Renal pelvis (tissue), 12 donors: ENCODE measurements around the gene PNPLA1. TPM values are rescaled to one million over a fixed set of nuclear protein-coding genes. Genes with fewer than 3 reads are reported as not detected.

Experiments
- DNase-seq: peaks from one replicate; pipeline ENCODE4 v3.0.0-alpha.2; 2013
- long read RNA-seq, 16 experiments: transcript quantifications; one replicate each; lab custom pipeline, GENCODE V29; 2026
- polyA plus RNA-seq, 3 donors: library from polyadenylated mRNA; unstranded; fragments of 120-200 nt; gene quantifications; one replicate each; pipeline ENCODE4 v1.2.1, GENCODE V29; 2013; ENCODE audit not compliant: insufficient read length in 3 of 3

Gene PNPLA1, protein sequence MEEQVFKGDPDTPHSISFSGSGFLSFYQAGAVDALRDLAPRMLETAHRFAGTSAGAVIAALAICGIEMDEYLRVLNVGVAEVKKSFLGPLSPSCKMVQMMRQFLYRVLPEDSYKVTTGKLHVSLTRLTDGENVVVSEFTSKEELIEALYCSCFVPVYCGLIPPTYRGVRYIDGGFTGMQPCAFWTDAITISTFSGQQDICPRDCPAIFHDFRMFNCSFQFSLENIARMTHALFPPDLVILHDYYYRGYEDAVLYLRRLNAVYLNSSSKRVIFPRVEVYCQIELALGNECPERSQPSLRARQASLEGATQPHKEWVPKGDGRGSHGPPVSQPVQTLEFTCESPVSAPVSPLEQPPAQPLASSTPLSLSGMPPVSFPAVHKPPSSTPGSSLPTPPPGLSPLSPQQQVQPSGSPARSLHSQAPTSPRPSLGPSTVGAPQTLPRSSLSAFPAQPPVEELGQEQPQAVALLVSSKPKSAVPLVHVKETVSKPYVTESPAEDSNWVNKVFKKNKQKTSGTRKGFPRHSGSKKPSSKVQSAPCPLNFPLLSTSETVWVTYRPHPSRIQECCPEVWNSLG
- polyA plus RNA-seq: 1 to 10 TPM; 1.7 to 3.0 (median 2.5) TPM
- long read RNA-seq, donor 1: 0 reads
- long read RNA-seq, donor 2: 0 reads
- long read RNA-seq, donor 3: 0 reads
- long read RNA-seq, donor 4: 0 reads
- long read RNA-seq, donor 5: 0 reads
- long read RNA-seq, donor 6: 0 reads
- long read RNA-seq, donor 7: 0 reads
- long read RNA-seq, donor 8: 0 reads
- long read RNA-seq, donor 9: 0 reads
- long read RNA-seq, donor 10: 0 reads
- long read RNA-seq, donor 11: 0 reads
- long read RNA-seq, donor 12: 0 reads
- long read RNA-seq, donor 13: 0 reads
- long read RNA-seq, donor 14, partial matches to known transcripts: 0 of 1 reads
- long read RNA-seq, donor 14, other reads (novel, unspliced or antisense): 0 of 1 reads
- long read RNA-seq, donor 15, partial matches to known transcripts: 0 of 1 reads
- long read RNA-seq, donor 15, other reads (novel, unspliced or antisense): 0 of 1 reads
- long read RNA-seq, donor 16: 0 reads

DNA sequence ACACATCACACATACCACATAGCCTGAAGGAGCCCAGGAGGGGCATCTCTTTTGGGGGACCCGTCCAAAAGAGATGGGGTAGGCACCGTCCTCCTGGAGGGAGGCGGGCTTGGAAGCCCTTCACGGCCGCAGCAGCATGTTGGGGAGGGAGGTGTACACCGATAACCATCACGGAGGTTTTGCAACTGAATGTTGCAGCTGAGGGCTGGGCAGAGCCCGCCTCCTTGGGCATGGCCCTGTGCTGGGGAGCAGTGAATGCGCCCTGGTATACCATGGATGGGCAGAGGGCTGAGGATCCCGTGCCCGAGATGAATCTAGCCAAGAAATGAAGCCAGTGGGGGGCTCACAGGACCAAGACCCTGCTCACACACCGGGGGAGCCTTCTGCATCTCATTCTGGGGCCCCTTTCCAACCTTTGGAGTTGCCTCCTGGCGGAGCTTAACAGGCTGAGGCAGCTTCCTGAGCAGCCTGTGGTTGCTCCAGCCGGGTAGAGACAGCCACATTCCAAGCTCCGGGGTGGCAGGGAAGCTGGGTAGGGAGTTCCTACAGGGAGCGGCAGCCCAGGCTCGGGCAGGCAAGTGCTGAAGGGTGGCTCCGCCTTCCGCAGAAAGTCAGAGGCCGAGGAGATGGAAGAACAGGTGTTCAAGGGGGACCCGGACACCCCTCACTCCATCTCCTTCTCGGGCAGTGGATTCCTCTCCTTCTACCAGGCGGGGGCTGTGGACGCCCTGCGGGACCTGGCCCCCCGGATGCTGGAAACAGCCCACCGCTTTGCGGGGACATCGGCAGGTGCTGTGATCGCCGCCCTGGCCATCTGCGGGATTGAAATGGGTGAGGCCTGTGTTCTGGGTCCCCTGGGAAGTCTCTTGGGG lies at the start of gene PNPLA1:
Gene PNPLA1, plus strand, starts transcription at position 227 of the 872 bp plus-strand sequence. Its CDS starts 400 bp downstream, at position 627.
- DNase-seq: no peak

DNA sequence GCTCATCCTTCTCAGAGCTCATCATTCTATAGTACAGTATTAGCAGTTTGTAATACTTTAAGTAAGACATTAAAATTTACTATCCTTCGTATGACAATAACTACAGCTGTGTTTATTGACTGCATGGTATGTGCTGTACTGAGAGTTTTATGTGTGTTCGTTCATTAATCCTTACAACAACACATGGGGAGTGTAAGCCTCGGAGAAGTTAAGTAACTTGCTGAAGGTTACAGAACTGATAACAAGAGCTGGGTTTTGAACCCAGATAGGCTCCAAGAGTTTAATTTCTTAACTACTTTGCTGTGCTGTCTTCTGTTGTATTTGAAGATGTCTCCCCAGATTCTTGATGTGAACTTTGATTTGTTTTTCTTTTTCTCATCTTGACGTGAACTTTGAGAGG lies 49.6 kb upstream of the PNPLA1 start:
- DNase-seq: no peak

DNA sequence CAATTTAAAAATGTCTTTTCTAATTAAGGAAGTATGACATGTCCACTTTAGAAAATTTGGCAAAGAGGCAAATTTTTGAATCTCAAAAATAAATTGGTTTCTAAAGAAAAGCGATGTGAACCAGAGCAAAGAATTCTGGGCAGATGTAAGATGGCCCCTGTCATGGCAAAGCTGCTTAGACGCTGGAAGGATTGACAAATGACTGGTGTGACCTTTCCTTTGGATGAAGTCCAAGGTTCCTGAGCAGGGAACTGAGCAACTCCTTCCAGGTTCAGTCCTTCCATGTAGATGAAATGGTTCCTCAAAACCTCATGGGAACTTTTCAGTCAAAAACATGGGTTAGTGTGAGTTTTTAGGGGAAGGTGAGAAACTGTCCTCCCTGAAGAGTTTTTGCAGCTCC lies 48.2 kb upstream of the PNPLA1 start:
- no peak for DNase-seq

DNA sequence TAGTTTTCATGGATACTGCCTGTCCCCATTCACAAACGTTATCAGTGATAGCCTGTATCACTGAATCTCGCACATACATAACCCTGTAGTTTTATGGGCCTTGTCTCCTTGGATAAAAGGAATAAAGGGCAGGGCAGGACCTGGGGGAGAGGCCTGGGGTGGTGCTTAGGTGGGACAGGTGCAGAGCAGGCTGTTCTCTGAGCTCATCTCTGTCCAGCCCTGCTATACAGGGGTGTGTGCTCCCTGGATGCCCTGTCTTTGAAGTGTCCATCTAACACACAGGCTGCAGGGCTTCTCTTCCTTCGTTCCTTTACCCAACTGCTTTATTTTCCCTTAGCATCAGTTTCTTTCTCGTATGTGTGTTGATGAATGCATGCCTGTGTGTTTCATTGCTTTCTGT lies 46.9 kb upstream of the PNPLA1 start:
- no peak for DNase-seq

DNA sequence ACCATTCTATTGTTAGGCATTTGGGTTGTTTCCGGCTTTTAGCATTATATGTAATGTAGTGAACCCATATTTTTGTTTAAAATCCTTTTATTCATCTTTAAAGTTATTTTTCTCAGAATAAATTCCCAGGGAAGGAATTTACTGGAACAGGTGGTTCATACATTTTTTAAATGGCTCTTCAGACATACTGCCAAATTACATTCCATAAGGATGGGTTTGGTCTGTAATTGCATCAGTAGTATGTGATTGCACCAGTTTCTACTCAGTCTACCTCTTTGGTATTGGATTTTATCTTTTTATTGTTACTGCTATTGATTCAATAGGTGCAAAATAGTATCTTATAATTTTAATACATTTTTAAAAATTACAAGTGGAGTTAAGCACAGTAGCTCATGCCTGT lies 46.2 kb upstream of the PNPLA1 start:
- DNase-seq: no peak

DNA sequence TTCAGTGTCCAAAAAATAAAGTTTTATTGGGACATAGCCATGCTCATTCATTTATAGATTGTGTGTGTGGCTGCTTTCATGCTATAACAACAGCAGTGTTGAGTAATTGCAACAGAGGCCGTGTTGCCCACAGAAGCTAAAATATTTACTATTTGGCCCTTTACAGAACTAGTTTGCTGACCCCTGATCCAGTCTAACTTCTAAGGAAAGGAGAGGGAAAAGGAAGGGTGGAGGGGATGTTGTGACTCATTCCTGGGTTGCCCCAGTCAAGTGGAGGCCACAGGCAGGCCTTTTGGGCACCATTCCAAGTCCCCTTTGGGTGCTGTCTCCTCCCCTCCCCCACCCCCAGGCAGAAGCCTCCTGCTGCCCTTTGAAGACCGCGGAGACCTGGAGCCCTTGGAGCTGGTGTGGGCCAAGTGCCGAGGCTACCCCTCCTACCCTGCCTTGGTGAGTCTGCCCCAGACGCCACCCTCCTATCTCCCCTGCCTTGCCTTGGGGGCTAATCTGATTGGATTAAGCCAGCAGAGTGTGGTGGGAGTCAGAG lies 44.9 kb upstream of the PNPLA1 start:
- no peak for DNase-seq

DNA sequence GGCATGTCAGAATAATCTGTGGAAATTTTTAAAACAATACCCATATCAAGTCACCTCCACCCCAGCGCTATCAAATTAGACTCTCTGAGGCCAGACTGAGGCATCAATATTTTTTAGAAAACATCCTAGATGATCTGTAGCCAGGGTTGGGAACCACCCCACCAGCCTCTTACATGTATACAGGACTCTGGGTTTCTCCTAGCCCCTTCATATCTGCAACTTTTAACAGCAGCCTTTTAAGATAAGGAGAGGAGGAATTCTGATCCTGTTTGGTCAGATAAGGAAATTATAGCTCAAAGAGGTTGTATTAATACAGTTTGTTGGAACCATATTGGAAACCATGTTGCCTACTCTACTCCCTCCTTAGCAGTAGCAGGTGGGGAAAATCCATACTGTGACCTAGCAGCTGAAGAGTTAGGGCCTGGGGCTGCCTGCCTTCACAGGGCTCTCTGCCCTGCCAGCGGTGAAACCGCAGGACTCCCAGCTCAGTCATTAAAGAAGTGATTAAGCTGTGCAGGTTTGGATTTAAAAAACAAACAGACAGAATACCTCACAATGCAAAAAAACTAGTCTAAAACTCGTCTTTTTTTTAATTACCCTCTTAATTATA lies 43.3 kb upstream of the PNPLA1 start:
- no peak for DNase-seq

DNA sequence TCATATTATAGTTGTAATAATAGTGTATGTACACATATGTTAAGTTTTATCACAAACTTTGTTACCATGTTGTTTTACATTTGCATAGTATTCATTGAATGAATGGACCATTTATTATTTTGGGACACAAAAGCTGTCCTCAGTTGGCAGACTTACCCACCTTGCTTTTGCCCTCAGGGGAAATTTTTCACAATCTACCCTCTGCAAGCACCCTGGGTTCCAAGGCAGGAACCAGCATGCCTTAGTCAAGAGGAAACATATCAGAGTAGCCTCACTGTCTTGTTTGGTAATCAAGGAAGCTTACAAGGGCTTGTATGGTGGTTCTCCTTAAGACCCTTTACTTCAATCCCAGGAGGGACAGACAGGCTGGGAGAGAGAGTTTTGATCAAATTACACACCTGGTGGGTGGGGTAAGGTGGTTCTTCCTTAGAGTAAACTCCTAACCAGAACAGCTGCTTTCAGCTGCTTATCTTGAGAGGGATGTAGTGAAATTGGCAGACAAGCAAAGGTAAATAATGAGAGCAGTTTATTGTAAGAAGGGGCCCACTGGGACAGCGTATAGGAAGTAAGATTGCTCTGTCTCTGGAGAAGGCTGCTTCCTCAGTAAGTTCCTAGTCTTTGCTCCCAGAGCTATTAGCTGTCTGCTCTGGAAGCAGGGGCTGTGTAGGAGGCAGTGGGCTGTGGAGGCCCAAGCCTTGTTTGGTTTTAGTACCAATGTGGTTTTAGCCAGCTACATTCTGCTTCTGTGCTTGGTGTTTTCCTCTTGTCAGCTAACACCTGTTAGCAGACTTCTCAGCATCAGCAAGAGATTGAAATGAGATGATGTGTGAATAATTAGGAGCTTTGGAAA lies 42.3 kb upstream of the PNPLA1 start:
- DNase-seq: no peak

DNA sequence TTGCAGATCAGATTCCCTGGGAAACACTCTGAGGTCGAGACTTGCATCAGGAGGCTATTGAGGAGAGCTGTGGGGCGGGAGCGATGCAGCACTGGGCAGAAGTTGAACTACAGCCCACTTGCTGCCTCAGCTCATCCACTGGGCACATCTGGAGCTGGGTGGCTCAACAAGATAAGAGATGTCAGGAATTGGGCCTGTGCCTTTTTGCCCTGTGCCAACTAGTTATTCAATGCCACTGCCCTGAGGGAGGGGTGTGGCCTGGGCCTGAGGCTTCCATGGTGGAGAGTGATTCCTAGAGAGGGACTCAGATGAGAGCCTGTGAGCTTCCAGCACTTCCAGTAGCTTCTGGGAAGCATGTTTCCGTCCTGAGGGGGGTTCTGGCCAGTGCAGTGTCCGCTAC lies 40.6 kb upstream of the PNPLA1 start:
- DNase-seq: no peak

DNA sequence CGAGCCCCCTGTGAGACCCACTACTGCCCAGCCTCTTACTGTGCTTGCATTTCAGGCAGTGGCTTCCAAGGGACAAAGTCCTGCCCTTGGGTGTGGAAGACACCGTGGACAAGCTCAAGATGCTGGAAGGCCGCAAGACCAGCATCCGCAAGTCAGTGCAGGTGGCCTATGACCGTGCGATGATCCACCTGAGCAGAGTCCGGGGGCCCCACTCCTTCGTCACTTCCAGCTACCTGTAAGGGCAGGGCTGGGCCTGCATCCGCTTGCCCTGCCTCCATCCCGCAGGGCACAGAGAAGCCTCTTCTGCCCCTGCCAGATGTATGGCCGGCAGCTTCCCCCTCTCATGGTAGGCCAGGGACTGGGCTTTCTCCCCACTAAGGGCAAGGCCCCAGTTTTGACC lies 39.5 kb upstream of the PNPLA1 start:
- DNase-seq: no peak

DNA sequence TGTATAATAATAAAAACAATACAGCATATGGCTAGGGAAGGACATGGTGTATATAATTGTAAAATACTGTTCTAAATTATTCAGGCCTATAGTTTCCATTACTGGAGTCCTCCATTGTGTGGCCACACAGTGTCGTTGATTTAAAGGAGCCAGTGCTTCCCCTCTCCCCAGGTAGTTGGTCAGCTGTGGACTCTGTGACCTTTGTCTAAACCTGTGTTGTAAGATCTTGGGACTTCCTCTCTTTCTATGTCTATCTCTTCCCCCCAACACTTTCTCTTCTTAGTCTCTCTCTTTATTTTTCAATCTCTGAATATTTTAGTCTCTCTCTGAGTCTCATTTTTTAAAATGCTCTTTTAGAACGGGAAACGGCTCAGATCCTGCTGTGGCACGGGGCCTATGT lies 37.7 kb upstream of the PNPLA1 start:
- no peak for DNase-seq

DNA sequence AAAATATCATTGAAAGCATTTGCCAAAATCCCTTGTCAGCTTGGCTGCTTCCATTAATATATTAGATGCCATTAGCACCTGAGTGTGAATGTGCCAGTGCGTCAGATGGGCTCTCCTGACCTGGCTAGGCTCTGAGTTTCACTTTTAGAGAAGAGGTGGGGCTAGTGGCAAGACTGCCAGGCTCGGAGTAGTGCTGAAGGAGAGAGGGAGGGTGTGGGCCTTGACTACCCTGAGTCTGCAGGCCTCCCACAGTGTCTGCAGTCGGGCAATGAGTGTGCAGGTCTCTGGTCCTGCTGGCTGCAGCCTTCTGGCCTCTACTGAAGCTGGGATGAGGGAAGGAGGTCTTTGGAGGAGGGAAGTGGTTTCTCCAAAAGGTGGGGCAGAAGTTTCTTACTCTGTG lies 34.6 kb upstream of the PNPLA1 start:
- no peak for DNase-seq

DNA sequence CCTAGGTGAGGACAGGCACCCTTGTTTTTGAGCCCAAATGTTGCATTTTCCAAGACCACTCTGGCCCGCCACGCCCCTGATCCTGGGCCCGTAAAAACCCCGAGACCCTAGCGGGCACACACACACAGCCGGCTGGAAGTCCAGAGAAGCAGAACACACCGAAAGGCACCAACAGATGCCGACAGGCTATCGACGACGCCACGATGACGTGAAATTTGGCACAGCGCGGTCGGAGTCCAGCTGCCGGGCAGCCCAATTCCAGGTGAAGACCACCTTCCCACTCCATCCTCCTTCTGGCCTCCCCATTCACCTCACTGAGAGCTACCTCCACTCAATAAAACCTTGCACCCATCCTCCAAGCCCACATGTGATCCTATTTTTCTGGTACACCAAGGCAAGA lies 34.0 kb upstream of the PNPLA1 start:
- DNase-seq: no peak

DNA sequence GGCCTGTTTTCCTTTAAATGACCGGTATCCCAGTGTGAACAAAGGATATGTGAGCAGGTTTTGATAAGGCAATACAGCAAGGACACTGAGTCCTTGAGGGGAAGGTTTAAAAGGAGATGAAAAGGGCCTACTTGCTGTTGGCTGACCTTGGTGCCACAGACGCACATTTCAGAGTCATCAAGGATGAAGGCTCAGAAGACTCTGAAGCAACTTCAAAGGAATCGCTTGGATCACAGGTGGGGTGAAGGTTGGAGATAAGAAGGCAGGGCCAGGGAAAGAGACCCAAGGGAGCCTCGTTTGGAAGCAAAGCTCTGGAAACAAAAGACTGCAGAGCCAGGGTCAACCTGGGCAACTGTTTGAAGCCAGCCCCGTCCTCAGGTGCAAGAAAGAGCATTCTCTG lies 30.1 kb upstream of the PNPLA1 start:
- no peak for DNase-seq

DNA sequence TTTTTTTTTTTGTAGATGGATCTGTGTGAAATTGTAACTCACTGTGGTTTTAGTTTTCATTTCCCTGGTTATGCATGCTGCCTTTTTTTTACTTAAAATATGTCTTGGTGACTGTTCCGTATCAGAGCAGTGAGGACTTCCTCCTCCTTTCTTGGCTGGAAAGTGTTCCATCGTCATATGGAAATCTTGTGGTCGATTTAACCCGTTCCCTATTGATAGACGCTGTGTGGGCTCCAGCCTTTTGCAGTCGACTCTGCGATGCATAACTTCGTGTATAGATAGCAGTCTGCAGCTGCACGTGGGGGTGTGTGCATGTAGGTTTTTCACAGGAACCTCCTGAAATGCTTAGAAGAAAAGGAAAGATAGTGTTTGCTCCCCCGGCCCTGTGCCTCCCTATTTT lies 28.1 kb upstream of the PNPLA1 start:
- DNase-seq: no peak

DNA sequence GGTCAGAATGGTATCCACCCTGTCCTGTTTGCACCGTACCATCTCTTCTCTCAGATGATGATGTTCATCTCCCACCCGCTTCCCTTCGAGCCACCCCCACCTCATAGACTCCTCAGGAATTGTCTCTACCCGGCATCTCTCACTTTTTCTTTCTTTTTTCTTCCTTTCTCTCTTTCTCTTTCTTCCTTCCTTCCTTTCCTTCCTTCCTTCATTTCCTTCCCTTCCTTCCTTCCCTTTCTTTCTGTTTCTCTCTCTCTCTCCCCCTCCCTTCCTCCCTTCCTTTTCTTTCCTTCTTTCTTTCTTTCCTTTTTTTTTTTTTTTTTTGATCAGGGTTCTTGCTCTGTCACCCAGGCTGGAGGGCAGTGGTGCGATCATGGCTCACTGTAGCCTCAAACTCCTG lies 27.7 kb upstream of the PNPLA1 start:
- no peak for DNase-seq

DNA sequence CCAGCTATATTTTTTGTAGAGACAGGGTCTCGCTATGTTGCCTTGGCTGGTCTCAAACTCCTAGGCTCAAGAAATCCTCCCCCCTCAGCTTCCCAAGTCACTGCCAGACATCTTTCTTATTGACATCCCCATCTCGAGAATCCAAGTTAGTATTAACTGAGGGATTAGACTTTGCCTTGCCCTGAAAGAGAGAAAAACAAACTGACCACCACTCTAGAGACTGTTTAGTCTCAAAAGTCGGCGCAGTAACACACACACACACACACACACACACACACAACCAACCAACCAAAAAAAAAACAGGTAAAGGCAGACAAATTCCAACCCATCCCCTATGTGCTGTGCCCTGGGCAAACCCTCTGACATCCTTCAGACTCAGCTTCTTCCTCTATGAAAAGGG lies 27.2 kb upstream of the PNPLA1 start:
- DNase-seq: no peak

DNA sequence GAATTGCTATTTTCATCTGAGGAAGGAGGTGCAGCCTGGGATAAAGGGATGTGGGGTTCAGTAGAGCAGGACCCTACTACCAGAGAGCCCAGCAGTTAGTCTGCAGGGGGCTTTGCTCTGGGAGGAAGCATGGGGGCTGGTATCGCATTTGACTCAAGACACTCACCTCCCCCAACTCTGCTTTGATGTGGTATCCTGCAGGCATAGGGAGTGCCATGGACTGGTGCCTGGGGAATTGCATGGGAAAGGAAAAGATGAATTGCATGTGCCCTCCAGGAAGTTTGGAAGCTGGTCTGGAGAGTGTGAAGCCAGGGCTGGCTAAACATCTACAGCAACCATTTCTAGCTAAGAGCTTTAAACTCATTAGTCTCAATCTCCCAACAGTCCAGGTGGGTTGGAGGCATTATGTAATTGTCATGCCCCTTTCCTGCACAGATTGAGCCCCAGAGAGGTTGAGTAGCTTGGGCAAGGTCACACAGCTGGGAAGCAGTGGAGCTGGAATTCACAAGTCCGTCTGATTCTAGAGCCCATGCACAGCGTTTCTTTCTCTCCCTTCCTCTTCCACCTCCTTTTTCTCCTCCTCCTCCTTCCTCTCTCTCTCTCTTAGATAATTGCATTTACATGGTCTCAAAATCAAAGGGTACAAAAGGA lies 26.2 kb upstream of the PNPLA1 start:
- no peak for DNase-seq

DNA sequence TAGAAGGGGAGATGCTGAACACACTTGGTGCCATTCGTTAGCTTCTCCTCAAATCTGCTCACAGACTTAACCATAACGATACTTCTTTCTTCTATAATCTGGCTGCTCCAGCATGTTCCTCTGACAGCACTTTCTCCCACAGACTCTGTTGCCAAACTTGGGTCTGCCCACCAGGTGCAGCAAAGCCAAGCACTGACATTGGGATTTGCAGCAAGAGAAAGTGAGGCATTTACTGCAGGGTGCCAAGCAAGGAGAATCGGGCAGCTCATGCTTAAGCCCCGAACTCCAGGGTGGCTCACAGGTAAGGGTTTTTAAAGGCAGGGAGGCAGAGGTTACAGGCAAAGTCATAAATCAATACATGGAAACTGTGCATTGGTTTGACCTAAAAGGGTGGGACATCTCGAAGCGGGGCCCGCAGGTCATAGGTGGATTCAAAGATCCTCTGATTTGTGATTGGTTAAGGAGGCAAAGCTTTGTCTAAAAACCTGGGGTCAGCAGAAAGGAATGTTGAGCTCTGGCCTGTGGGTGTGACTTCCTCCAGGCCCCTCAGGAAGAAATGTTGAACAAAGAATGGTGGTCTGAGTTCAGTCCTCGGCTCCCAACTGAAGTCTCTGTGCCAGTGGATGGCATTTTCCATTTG lies 25.1 kb upstream of the PNPLA1 start:
- peak; percentile 48 for DNase-seq
